GM20431 (cell line): ENCODE results near the gene PRKCB.

Source experiments
- in situ Hi-C: fragments of 300-500 bp; cut with MseI, MboI; formaldehyde crosslinking; loops from one replicate; pipeline ENCODE4 v1.15.0; 2020; ENCODE audit warnings: low sequenced_read_pairs; ENCODE audit not compliant: unreplicated experiment

Gene PRKCB

GRCh38 chr16:24246911-24247607, 411.3 kb downstream of the PRKCB start:
- in situ Hi-C loops: loop anchor here (25.0 kb wide), 1 partner anchor 185 kb away; no protein-coding TSS in a partner anchor

DNA sequence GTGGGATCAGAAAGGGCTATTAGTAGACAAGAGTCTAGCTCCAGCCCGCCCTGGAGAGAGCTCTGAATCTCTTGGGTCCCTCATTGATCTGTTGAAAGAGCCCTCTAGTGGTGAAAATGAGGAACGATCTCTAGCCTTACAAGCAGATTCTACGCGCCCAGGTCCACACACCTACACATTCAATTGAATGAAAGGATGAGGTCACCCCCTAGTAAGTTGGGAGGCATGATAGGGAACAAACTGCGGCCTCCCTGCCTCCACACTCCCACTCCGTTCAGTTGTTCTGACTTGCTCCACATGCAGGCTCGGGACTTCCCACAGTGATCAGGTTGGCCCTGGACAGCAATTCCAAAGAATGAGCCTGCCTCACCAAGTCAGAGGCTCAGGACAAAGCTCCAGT, 417.4 kb downstream of the PRKCB start:
- in situ Hi-C loops: loop anchor here (25.0 kb wide), 1 partner anchor 466 kb away; no protein-coding TSS in a partner anchor

GRCh38 chr16:24255456-24256371, 419.9 kb downstream of the PRKCB start, which contains the start of gene CACNG3:
Gene CACNG3, plus strand, starts transcription at chr16:24256335. Its CDS starts 420 bp downstream, at chr16:24256755.
- in situ Hi-C loops: loop anchor here (25.0 kb wide), 1 partner anchor 468 kb away; no protein-coding TSS in a partner anchor

GRCh38 chr16:24257958-24258357, 422.2 kb downstream of the PRKCB start:
- in situ Hi-C loops: loop anchor here (25.0 kb wide), 1 partner anchor 471 kb away; no protein-coding TSS in a partner anchor

GRCh38 chr16:24258791-24259190, 423.0 kb downstream of the PRKCB start:
- in situ Hi-C loops: loop anchor here (25.0 kb wide), 1 partner anchor 471 kb away; no protein-coding TSS in a partner anchor

GRCh38 chr16:24262816-24263215, 427.0 kb downstream of the PRKCB start:
- in situ Hi-C loops: loop anchor here (25.0 kb wide), 1 partner anchor 476 kb away; no protein-coding TSS in a partner anchor
